Smooth muscle cell (in vitro differentiated cells): ENCODE data around the gene MBIP. TPM values are rescaled to one million over a fixed set of nuclear protein-coding genes. Genes with fewer than 3 reads are reported as not detected.

Experiments used
- DNase-seq: peaks from one replicate; lab custom pipeline; 2025; ENCODE audit not compliant: unreplicated experiment; lab: John Stamatoyannopoulos, UW
- H2AFZ ChIP-seq: fragments of 200-600 bp; sonication (generic); 2 replicates; pipeline ENCODE4 v1.6.0; 2016; ENCODE audit warnings: antibody characterized with exemption, low read depth, mild to moderate bottlenecking
- H3F3A ChIP-seq: fragments of 200-600 bp; sonication (generic); 2 replicates; pipeline ENCODE4 v1.6.0; 2017; ENCODE audit warnings: antibody characterized with exemption, low read depth
- H3K27ac ChIP-seq: fragments of 200-600 bp; sonication (generic); 2 replicates; pipeline ENCODE4 v1.5.1; 2016; ENCODE audit warnings: low read depth, mild to moderate bottlenecking
- H3K27me3 ChIP-seq: fragments of 200-600 bp; sonication (generic); 2 replicates; pipeline ENCODE4 v1.6.1; 2016; ENCODE audit warnings: low read depth, mild to moderate bottlenecking
- H3K36me3 ChIP-seq: fragments of 200-600 bp; sonication (generic); 2 replicates; pipeline ENCODE4 v1.5.1; 2016; ENCODE audit warnings: low read depth
- H3K4me1 ChIP-seq: fragments of 200-600 bp; sonication (generic); 2 replicates; pipeline ENCODE4 v1.5.1; 2016; ENCODE audit warnings: low read depth
- H3K4me2 ChIP-seq: fragments of 200-600 bp; sonication (generic); 2 replicates; pipeline ENCODE4 v1.6.0; 2016; ENCODE audit warnings: mild to moderate bottlenecking
- H3K4me3 ChIP-seq: fragments of 200-600 bp; sonication (generic); 2 replicates; pipeline ENCODE4 v1.5.1; 2016; ENCODE audit warnings: mild to moderate bottlenecking
- H3K79me2 ChIP-seq: fragments of 200-600 bp; sonication (generic); 2 replicates; pipeline ENCODE4 v1.6.0; 2016; ENCODE audit warnings: low read depth, mild to moderate bottlenecking
- H3K9ac ChIP-seq: fragments of 200-600 bp; sonication (generic); 2 replicates; pipeline ENCODE4 v1.6.0; 2016; ENCODE audit warnings: low read depth
- H3K9me3 ChIP-seq: fragments of 200-600 bp; sonication (generic); replicated peaks from 2 replicates; pipeline ENCODE4 v1.5.1; 2016; ENCODE audit warnings: low read depth
- H4K20me1 ChIP-seq: fragments of 200-600 bp; sonication (generic); 2 replicates; pipeline ENCODE4 v1.6.0; 2016; ENCODE audit warnings: low read depth
- WGBS: methylation state at CpG from one replicate; pipeline ENCODE4 v1.1.7; 2016; ENCODE audit warnings: low lambda C conversion rate; 5-methylcytosine and 5-hydroxymethylcytosine counted together
- polyA plus RNA-seq: library from polyadenylated mRNA; unstranded; fragments of >200 nt; fragmentation: Nextera tagmentation; extraction: Ambion mirVana; gene quantifications from 2 replicates; pipeline ENCODE4 v1.2.1, GENCODE V29; 2016
- total RNA-seq: library from RNA; depleted of rRNA; stranded (reverse); fragments of >200 nt; gene quantifications from 2 replicates; pipeline ENCODE4 v1.2.3, GENCODE V29; 2014
- TF ChIP-seq, protein P1 (sequence below): fragments of 200-600 bp; sonication (generic); IDR thresholded peaks from 2 replicates; pipeline ENCODE4 v1.5.1; 2017; ENCODE audit warnings: borderline replicate concordance, mild to moderate bottlenecking, antibody characterized with exemption; ENCODE audit not compliant: insufficient read depth, poor library complexity, severe bottlenecking

The MBIP gene
- total and polyA plus RNA-seq, 2 experiments from 2014 or later, result 27.2 to 46.0 TPM

DNA sequence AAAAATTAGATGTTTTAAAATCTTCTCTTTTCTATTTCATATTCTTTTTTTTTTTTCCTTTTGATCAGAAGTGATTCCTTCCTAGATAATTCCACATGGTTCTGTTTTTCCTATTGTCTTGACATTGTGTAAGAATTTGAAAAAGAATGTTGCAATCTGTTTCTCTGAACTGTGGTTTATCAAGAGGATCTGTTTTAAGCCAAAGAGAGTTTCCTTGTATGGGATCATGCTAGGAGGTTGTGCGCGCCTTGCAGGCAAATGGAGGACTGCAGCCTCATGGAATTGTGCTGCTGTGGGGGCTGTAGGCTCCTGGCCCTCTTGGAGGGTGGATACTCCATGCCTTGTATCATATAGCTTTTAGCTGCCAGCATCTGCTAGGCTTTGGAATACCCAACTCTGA lies 43.3 kb upstream of the MBIP start:
- no peak overlapping the region for H3K9ac ChIP-seq
- H3K4me1 ChIP-seq, result no peaks in the 10 kb centered on the region
- no peaks in the 10 kb centered on the region for H4K20me1 ChIP-seq
- H3K79me2 ChIP-seq, result no peaks in the 10 kb centered on the region
- no peak overlapping the region for H3K4me3 ChIP-seq
- H2AFZ ChIP-seq, result no peak overlapping the region
- H3F3A ChIP-seq, result no peaks in the 10 kb centered on the region
- H3K27me3 ChIP-seq, result no peaks in the 10 kb centered on the region
- H3K4me2 ChIP-seq, result no peak overlapping the region
- no peaks in the 10 kb centered on the region for H3K9me3 ChIP-seq
- 65% methylated on average over 2 of the region's 2 CpGs for WGBS
- TF ChIP-seq, protein P1, sequence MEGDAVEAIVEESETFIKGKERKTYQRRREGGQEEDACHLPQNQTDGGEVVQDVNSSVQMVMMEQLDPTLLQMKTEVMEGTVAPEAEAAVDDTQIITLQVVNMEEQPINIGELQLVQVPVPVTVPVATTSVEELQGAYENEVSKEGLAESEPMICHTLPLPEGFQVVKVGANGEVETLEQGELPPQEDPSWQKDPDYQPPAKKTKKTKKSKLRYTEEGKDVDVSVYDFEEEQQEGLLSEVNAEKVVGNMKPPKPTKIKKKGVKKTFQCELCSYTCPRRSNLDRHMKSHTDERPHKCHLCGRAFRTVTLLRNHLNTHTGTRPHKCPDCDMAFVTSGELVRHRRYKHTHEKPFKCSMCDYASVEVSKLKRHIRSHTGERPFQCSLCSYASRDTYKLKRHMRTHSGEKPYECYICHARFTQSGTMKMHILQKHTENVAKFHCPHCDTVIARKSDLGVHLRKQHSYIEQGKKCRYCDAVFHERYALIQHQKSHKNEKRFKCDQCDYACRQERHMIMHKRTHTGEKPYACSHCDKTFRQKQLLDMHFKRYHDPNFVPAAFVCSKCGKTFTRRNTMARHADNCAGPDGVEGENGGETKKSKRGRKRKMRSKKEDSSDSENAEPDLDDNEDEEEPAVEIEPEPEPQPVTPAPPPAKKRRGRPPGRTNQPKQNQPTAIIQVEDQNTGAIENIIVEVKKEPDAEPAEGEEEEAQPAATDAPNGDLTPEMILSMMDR, result no peak
- H3K27ac ChIP-seq, result no peak overlapping the region
- H3K36me3 ChIP-seq, result no peaks in the 10 kb centered on the region
- no peak for DNase-seq

GRCh38 chr14:36362648-36363047 lies 42.2 kb upstream of the MBIP start:
- H3K79me2 ChIP-seq, result no peaks in the 10 kb centered on the region
- H3F3A ChIP-seq, result no peaks in the 10 kb centered on the region
- no peak overlapping the region for H3K27ac ChIP-seq
- no peaks in the 10 kb centered on the region for H3K36me3 ChIP-seq
- WGBS, result 80% methylated on average over 3 of the region's 3 CpGs
- H3K9ac ChIP-seq, result no peak overlapping the region
- no peaks in the 10 kb centered on the region for H3K9me3 ChIP-seq
- no peak for DNase-seq
- TF ChIP-seq, protein P1, result no peak
- H3K4me2 ChIP-seq, result no peak overlapping the region
- H2AFZ ChIP-seq, result no peak overlapping the region
- H4K20me1 ChIP-seq, result no peaks in the 10 kb centered on the region
- no peaks in the 10 kb centered on the region for H3K4me1 ChIP-seq
- H3K4me3 ChIP-seq, result no peak overlapping the region
- no peaks in the 10 kb centered on the region for H3K27me3 ChIP-seq

- Histone ChIP-seq H3K79me2 (no peaks in the 10 kb centered on the region), H4K20me1 (no peaks in the 10 kb centered on the region), H3K27ac (no peak overlapping the region), H3F3A (no peaks in the 10 kb centered on the region), H3K4me3 (no peak overlapping the region), H3K4me1 (no peaks in the 10 kb centered on the region), H3K4me2 (no peak overlapping the region), H3K9ac (no peak overlapping the region), H3K9me3 (no peaks in the 10 kb centered on the region), H2AFZ (no peak overlapping the region), H3K36me3 (no peaks in the 10 kb centered on the region), H3K27me3 (no peaks in the 10 kb centered on the region)
- TF ChIP-seq, protein P1, result no peak
- DNase-seq, result no peak
- 87% methylated on average over 2 of the region's 2 CpGs for WGBS
Observed at GRCh38 chr14:36361210-36361853, 40.9 kb upstream of the MBIP start.

DNA sequence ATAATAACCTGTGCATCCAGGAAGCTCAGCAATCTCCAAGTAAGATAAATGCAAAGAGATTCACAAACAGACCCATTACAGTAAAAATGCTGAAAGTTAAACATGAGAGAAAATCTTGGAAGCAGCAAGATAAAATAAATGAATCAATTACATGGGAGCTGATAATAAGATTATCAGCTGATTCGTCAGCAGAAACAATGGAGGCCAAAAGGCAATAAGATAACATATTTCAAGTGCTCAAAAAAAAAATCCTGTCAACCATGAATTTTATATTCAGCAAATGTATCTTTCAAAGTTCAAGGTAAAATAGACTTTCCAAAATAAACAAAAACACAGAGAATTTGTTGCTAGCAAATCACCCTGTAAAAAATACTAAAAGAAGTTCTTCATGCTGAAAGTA lies 36.4 kb upstream of the MBIP start:
- TF ChIP-seq, protein P1, result no peak

More for the DNA sequence above, 36.4 kb upstream of the MBIP start:
- H3K79me2 ChIP-seq, result no peaks in the 10 kb centered on the region
- H3K27ac ChIP-seq, result no peak overlapping the region
- no peak overlapping the region for H2AFZ ChIP-seq
- H3K4me2 ChIP-seq, result no peak overlapping the region
- H3K4me3 ChIP-seq, result no peak overlapping the region
- no peaks in the 10 kb centered on the region for H3K4me1 ChIP-seq
- no peaks in the 10 kb centered on the region for H3K36me3 ChIP-seq
- H4K20me1 ChIP-seq, result no peaks in the 10 kb centered on the region
- 88% methylated on average over 1 of the region's 1 CpG for WGBS
- no peaks in the 10 kb centered on the region for H3K9me3 ChIP-seq
- H3K27me3 ChIP-seq, result no peaks in the 10 kb centered on the region
- H3F3A ChIP-seq, result no peaks in the 10 kb centered on the region
- DNase-seq, result no peak
- H3K9ac ChIP-seq, result no peak overlapping the region
